OCI-LY7 (cell line): ENCODE measurements around the gene EMILIN1.

Experiments
- EZH2phosphoT487 ChIP-seq: fragments of 200-600 bp; sonication (generic); IDR thresholded peaks from 2 replicates; pipeline ENCODE4 v1.6.1; 2018; ENCODE audit warnings: low read depth, borderline replicate concordance, mild to moderate bottlenecking, mixed run types, antibody characterized with exemption, low read length, moderate library complexity, mixed read lengths
- TF ChIP-seq, protein P1 (sequence below): fragments of 200-600 bp; sonication (generic); conservative IDR thresholded peaks from 2 replicates; pipeline ENCODE4 v1.5.1; 2014; ENCODE audit warnings: mild to moderate bottlenecking, antibody characterized with exemption, low read length, moderate library complexity, mixed read lengths

GRCh38 chr2:27081984-27082772 lies 3.8 kb downstream of the EMILIN1 start:
- TF ChIP-seq, protein P1, sequence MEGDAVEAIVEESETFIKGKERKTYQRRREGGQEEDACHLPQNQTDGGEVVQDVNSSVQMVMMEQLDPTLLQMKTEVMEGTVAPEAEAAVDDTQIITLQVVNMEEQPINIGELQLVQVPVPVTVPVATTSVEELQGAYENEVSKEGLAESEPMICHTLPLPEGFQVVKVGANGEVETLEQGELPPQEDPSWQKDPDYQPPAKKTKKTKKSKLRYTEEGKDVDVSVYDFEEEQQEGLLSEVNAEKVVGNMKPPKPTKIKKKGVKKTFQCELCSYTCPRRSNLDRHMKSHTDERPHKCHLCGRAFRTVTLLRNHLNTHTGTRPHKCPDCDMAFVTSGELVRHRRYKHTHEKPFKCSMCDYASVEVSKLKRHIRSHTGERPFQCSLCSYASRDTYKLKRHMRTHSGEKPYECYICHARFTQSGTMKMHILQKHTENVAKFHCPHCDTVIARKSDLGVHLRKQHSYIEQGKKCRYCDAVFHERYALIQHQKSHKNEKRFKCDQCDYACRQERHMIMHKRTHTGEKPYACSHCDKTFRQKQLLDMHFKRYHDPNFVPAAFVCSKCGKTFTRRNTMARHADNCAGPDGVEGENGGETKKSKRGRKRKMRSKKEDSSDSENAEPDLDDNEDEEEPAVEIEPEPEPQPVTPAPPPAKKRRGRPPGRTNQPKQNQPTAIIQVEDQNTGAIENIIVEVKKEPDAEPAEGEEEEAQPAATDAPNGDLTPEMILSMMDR, result no peak
- TF ChIP-seq EZH2phosphoT487, result no peak
